ENCODE data around the gene STAC3. TPM values are rescaled to one million over a fixed set of nuclear protein-coding genes. Genes with fewer than 3 reads are reported as not detected.
A peak's percentile ranks its signal among the peaks of the same experiment; 100 is the strongest.

STAC3 gene
- total RNA-seq, 1 donor from 2014 or later: 5.1 TPM

- H3K27me3 ChIP-seq: no peaks in the 10 kb centered on the region
- no peak overlapping the region for H2AFZ ChIP-seq (replicated peaks)
- no peaks in the 10 kb centered on the region for H3K4me1 Mint-ChIP-seq
- no peaks in the 10 kb centered on the region for H3K4me1 ChIP-seq
- H3K36me3 ChIP-seq: no peaks in the 10 kb centered on the region
- DNase-seq (ENCODE audit: low spot score): no peak
- no peak overlapping the region for H3K27ac Mint-ChIP-seq
- H3K4me3 ChIP-seq: no peak overlapping the region
- no peaks in the 10 kb centered on the region for H3K79me2 ChIP-seq (ENCODE audit: low read depth)
- H3K4me2 ChIP-seq: no peak overlapping the region
- H3K9me3 ChIP-seq (ENCODE audit: low read depth): no peaks in the 10 kb centered on the region
- no peak for TF ChIP-seq EZH2phosphoT487 (IDR thresholded peaks at IDR 0.05)
- no peak for TF ChIP-seq CTCF (IDR thresholded peaks at IDR 0.05)
- no peak for TF ChIP-seq EZH2 (IDR thresholded peaks at IDR 0.05)
- H3F3A ChIP-seq (ENCODE audit: low read depth): no peaks in the 10 kb centered on the region
- H4K20me1 ChIP-seq (ENCODE audit: low read depth): no peaks in the 10 kb centered on the region
- H3K9ac ChIP-seq: no peak overlapping the region
- peaks cover 8% of the 10 kb centered on the region for H3K27me3 Mint-ChIP-seq (ENCODE audit: insufficient read depth, low read depth)
- no peaks in the 10 kb centered on the region for H3K9me3 Mint-ChIP-seq
- H3K27ac ChIP-seq: no peak overlapping the region
- H3K36me3 Mint-ChIP-seq: peaks cover 24% of the 10 kb centered on the region
- H3K4me3 Mint-ChIP-seq: no peak overlapping the region
These were observed 56.7 kb downstream of the STAC3 start for GRCh38 chr12:57194253-57194652.

GRCh38 chr12:57193706-57194245 lies 57.2 kb downstream of the STAC3 start:
- Mint-ChIP-seq H3K4me3 (no peak overlapping the region), H3K27ac (no peak overlapping the region), H3K36me3 (peaks cover 28% of the 10 kb centered on the region)

More at GRCh38 chr12:57193706-57194245, 57.2 kb downstream of the STAC3 start:
- Mint-ChIP-seq H3K4me1 (no peaks in the 10 kb centered on the region), H3K27me3 (ENCODE audit: insufficient read depth, low read depth) (peaks cover 11% of the 10 kb centered on the region), H3K9me3 (no peaks in the 10 kb centered on the region)
- no peak for DNase-seq (ENCODE audit: low spot score)
- Histone ChIP-seq H3K9me3 (ENCODE audit: low read depth) (no peaks in the 10 kb centered on the region), H3K4me2 (no peak overlapping the region), H3K9ac (no peak overlapping the region), H2AFZ (replicated peaks) (no peak overlapping the region), H3F3A (ENCODE audit: low read depth) (no peaks in the 10 kb centered on the region), H3K27me3 (no peaks in the 10 kb centered on the region), H3K4me1 (no peaks in the 10 kb centered on the region), H3K36me3 (no peaks in the 10 kb centered on the region), H3K4me3 (no peak overlapping the region), H3K27ac (no peak overlapping the region), H3K79me2 (ENCODE audit: low read depth) (no peaks in the 10 kb centered on the region), H4K20me1 (ENCODE audit: low read depth) (no peaks in the 10 kb centered on the region)
- TF ChIP-seq EZH2 (IDR thresholded peaks at IDR 0.05) (no peak), EZH2phosphoT487 (IDR thresholded peaks at IDR 0.05) (no peak), CTCF (IDR thresholded peaks at IDR 0.05) (no peak)

MicroRNAs encoded within 50 kb of the gene (microRNA counts, 767-probe panel; counts per million panel counts)
- 460 counts per million, percentile 90 among the panel's probes with 10 or more counts for microRNA hsa-miR-1228-3p

Small RNA genes lying within 50 kb of the gene (microRNA-seq; reads per million reads assigned to microRNA genes)
- gene MIR1228: not detected

Small RNA genes lying within 50 kb of the gene (small RNA-seq; reads per million reads assigned to genes)
- 0.11 reads per million for gene MIR1228

Other genes with a start within 250 kb of the STAC3 start
- gene ZBTB39, start 244.6 kb downstream of the STAC3 start, total RNA-seq (ENCODE audit: low replicate concordance): 21.1 and 29.7 TPM in 2 replicates
- gene TAC3, start 234.7 kb downstream of the STAC3 start, total RNA-seq (ENCODE audit: low replicate concordance): 6.0 and 13.8 TPM in 2 replicates
- gene MYO1A, start 201.1 kb downstream of the STAC3 start, total RNA-seq (ENCODE audit: low replicate concordance): 0.19 TPM in 1 of 2 replicates, not detected in the other
- gene NEMP1, start 172.4 kb downstream of the STAC3 start, total RNA-seq (ENCODE audit: low replicate concordance): 55.3 and 72.0 TPM in 2 replicates
- 19.8 and 41.3 TPM in 2 replicates for gene NAB2, start 162.1 kb downstream of the STAC3 start, total RNA-seq (ENCODE audit: low replicate concordance)
- 12.9 and 21.6 TPM in 2 replicates for gene STAT6, start 139.8 kb downstream of the STAC3 start, total RNA-seq (ENCODE audit: low replicate concordance)
- gene LRP1, start 122.7 kb downstream of the STAC3 start, total RNA-seq (ENCODE audit: low replicate concordance): 13.9 and 31.9 TPM in 2 replicates
- not detected in 2 replicates for gene LRP1-AS, start 103.6 kb downstream of the STAC3 start, total RNA-seq (ENCODE audit: low replicate concordance)
- gene NXPH4, start 34.4 kb downstream of the STAC3 start, total RNA-seq (ENCODE audit: low replicate concordance): 0.28 TPM in 1 of 2 replicates, not detected in the other
- 90.2 and 166 TPM in 2 replicates for gene SHMT2, start 21.5 kb downstream of the STAC3 start, total RNA-seq (ENCODE audit: low replicate concordance)
- 29.9 and 40.0 TPM in 2 replicates for gene R3HDM2, start 179.9 kb upstream of the STAC3 start, total RNA-seq (ENCODE audit: low replicate concordance)
- 0.06 TPM in 1 of 2 replicates, not detected in the other for gene INHBC, start 183.6 kb upstream of the STAC3 start, total RNA-seq (ENCODE audit: low replicate concordance)
- 2.6 TPM in 1 of 2 replicates, not detected in the other for gene INHBE, start 204.1 kb upstream of the STAC3 start, total RNA-seq (ENCODE audit: low replicate concordance)
- gene GLI1, start 208.6 kb upstream of the STAC3 start, total RNA-seq (ENCODE audit: low replicate concordance): 0.12 and 0.71 TPM in 2 replicates
- 0.62 TPM in 1 of 2 replicates, not detected in the other for gene ARHGAP9, start 228.7 kb upstream of the STAC3 start, total RNA-seq (ENCODE audit: low replicate concordance)
- 109 and 116 TPM in 2 replicates for gene MARS1, start 236.9 kb upstream of the STAC3 start, total RNA-seq (ENCODE audit: low replicate concordance)

All from neural progenitor cell (in vitro differentiated cells).